ENCODE data around the gene SMARCC1.

SMARCC1 gene

GRCh38 chr3:47622671-47623461, 158.8 kb downstream of the SMARCC1 start:
- no peak overlapping the region for H3K27ac ChIP-seq (ENCODE audit: low read length)
- peaks cover 98% of the 10 kb centered on the region for H3K36me3 ChIP-seq (ENCODE audit: insufficient read depth, low read depth, low read length)
- H3K4me1 ChIP-seq (ENCODE audit: insufficient read depth, low read length), result no peaks in the 10 kb centered on the region
- no peaks in the 10 kb centered on the region for H3K27me3 ChIP-seq (ENCODE audit: insufficient read depth, low read length)
- H3K9ac ChIP-seq (ENCODE audit: low read depth, low read length), result no peak overlapping the region
- H3K9me3 ChIP-seq (ENCODE audit: insufficient read depth, low read depth, low read length), result no peaks in the 10 kb centered on the region
- H3K4me3 ChIP-seq (ENCODE audit: low read length), result no peak overlapping the region

- H3K9ac ChIP-seq (ENCODE audit: low read depth, low read length), result no peak overlapping the region
- no peak overlapping the region for H3K27ac ChIP-seq (ENCODE audit: low read length)
- H3K4me1 ChIP-seq (ENCODE audit: insufficient read depth, low read length), result peaks cover 10% of the 10 kb centered on the region; the same call in 1 of the 2 replicates
- H3K36me3 ChIP-seq (ENCODE audit: insufficient read depth, low read depth, low read length), result peaks cover 95% of the 10 kb centered on the region
- no peaks in the 10 kb centered on the region for H3K27me3 ChIP-seq (ENCODE audit: insufficient read depth, low read length)
- H3K4me3 ChIP-seq (ENCODE audit: low read length), result no peak overlapping the region
- no peaks in the 10 kb centered on the region for H3K9me3 ChIP-seq (ENCODE audit: insufficient read depth, low read depth, low read length)
These were observed 164.3 kb downstream of the SMARCC1 start for GRCh38 chr3:47617086-47618010.

GRCh38 chr3:47614788-47615187, 166.9 kb downstream of the SMARCC1 start:
- H3K27me3 ChIP-seq (ENCODE audit: insufficient read depth, low read length), result no peaks in the 10 kb centered on the region
- H3K9me3 ChIP-seq (ENCODE audit: insufficient read depth, low read depth, low read length), result no peaks in the 10 kb centered on the region
- H3K27ac ChIP-seq (ENCODE audit: low read length), result no peak overlapping the region
- no peak overlapping the region for H3K4me3 ChIP-seq (ENCODE audit: low read length)
- peaks cover 10% of the 10 kb centered on the region; the same call in 1 of the 2 replicates for H3K4me1 ChIP-seq (ENCODE audit: insufficient read depth, low read length)
- peaks cover 95% of the 10 kb centered on the region for H3K36me3 ChIP-seq (ENCODE audit: insufficient read depth, low read depth, low read length)
- no peak overlapping the region for H3K9ac ChIP-seq (ENCODE audit: low read depth, low read length)

DNA sequence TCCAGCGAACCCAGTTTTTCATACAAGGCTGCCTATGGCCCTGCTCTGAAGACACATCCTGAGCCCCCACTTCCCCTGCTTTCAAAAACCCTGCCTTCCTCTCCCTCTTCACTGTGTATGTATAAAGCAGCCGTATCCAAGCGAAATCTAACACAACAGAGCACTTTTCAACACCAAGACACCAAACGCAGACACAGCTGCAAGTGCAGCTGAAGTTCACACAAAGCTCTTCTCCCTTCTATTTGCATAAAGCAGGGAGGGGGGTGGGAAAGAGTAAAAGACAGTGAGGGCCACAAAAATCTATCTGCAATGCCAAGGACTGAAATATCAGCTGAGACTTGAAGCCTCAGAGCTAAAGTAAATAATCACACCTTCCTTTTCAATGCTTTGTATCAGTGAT, 168.0 kb downstream of the SMARCC1 start:
- Histone ChIP-seq H3K4me1 (ENCODE audit: insufficient read depth, low read length) (peaks cover 10% of the 10 kb centered on the region; the same call in 1 of the 2 replicates), H3K27me3 (ENCODE audit: insufficient read depth, low read length) (no peaks in the 10 kb centered on the region), H3K4me3 (ENCODE audit: low read length) (no peak overlapping the region), H3K9me3 (ENCODE audit: insufficient read depth, low read depth, low read length) (no peaks in the 10 kb centered on the region), H3K36me3 (ENCODE audit: insufficient read depth, low read depth, low read length) (peaks cover 95% of the 10 kb centered on the region), H3K27ac (ENCODE audit: low read length) (no peak overlapping the region), H3K9ac (ENCODE audit: low read depth, low read length) (no peak overlapping the region; the same call in 1 of the 2 replicates)

DNA sequence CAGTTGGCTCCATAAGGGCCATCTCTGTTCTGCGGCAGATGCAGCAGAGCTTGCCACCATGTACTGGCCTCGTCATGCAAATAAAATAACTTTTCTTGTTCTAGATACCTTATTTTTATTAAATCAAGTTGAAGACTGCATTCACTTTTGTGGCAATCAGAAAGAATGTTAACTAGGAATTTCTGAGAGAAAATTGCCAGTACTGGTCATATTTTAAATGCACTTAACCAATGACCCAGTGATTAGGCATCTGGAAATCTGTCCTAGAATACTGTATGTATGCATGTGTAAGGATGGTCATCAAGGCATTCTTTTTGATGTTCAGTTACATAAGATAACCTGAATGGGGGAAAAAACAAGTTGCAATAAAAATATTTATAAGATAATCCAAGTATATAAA, 168.8 kb downstream of the SMARCC1 start:
- H3K9me3 ChIP-seq (ENCODE audit: insufficient read depth, low read depth, low read length), result no peaks in the 10 kb centered on the region
- H3K4me1 ChIP-seq (ENCODE audit: insufficient read depth, low read length), result peaks cover 10% of the 10 kb centered on the region; the same call in 1 of the 2 replicates
- H3K36me3 ChIP-seq (ENCODE audit: insufficient read depth, low read depth, low read length), result peaks cover 95% of the 10 kb centered on the region
- H3K27me3 ChIP-seq (ENCODE audit: insufficient read depth, low read length), result no peaks in the 10 kb centered on the region
- H3K9ac ChIP-seq (ENCODE audit: low read depth, low read length), result no peak overlapping the region
- H3K27ac ChIP-seq (ENCODE audit: low read length), result no peak overlapping the region
- H3K4me3 ChIP-seq (ENCODE audit: low read length), result no peak overlapping the region

GRCh38 chr3:47612178-47612577, 169.5 kb downstream of the SMARCC1 start:
- peaks cover 94% of the 10 kb centered on the region for H3K36me3 ChIP-seq (ENCODE audit: insufficient read depth, low read depth, low read length)

DNA sequence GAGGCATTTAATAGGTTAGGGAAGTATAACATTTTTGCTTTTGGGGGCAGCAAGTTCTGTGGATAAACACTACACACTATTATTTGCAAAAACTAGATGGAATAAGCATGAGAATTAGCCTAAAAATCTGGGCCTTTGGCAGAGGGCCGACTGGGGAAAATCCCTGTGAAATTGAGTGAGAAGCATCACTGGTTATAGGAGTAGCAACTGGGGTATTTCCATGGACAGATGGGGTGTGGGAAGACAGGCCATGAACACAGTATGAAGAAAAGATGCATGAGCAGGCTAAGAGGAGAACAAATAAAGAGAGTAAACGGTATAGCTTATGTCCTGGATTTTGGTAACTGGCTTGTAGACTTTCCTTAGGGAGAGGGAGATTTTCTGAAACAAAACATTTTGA, 170.1 kb downstream of the SMARCC1 start:
- H3K4me1 ChIP-seq (ENCODE audit: insufficient read depth, low read length), result peaks cover 10% of the 10 kb centered on the region; the same call in 1 of the 2 replicates
- H3K4me3 ChIP-seq (ENCODE audit: low read length), result no peak overlapping the region
- H3K36me3 ChIP-seq (ENCODE audit: insufficient read depth, low read depth, low read length), result peaks cover 94% of the 10 kb centered on the region
- no peak overlapping the region for H3K27ac ChIP-seq (ENCODE audit: low read length)
- no peak overlapping the region for H3K9ac ChIP-seq (ENCODE audit: low read depth, low read length)
- H3K27me3 ChIP-seq (ENCODE audit: insufficient read depth, low read length), result no peaks in the 10 kb centered on the region
- H3K9me3 ChIP-seq (ENCODE audit: insufficient read depth, low read depth, low read length), result no peaks in the 10 kb centered on the region

More at GRCh38 chr3:47612178-47612577, 169.5 kb downstream of the SMARCC1 start:
- peaks cover 10% of the 10 kb centered on the region; the same call in 1 of the 2 replicates for H3K4me1 ChIP-seq (ENCODE audit: insufficient read depth, low read length)
- no peak overlapping the region for H3K27ac ChIP-seq (ENCODE audit: low read length)
- no peak overlapping the region for H3K4me3 ChIP-seq (ENCODE audit: low read length)
- no peaks in the 10 kb centered on the region for H3K27me3 ChIP-seq (ENCODE audit: insufficient read depth, low read length)
- no peaks in the 10 kb centered on the region for H3K9me3 ChIP-seq (ENCODE audit: insufficient read depth, low read depth, low read length)
- H3K9ac ChIP-seq (ENCODE audit: low read depth, low read length), result no peak overlapping the region

DNA sequence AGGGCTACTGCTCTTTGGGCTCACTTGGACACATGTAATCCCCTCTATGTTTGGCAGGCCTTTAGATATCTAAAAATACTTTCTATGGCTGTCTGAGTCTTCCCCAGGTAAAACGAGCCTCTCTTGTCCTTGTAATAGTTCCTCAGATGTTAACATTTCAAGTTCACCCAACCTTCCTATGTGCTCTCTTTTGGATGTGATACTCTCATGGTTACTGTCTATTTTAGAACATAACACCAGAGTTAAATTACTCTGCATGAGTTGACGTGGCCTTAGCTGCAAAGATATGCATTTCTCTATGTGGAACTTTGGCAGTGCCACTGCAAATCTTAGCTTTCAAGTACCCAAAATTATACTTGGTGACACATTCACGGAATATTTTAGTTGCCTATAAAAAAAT, 171.1 kb downstream of the SMARCC1 start:
- no peak overlapping the region for H3K4me3 ChIP-seq (ENCODE audit: low read length)
- H3K27me3 ChIP-seq (ENCODE audit: insufficient read depth, low read length), result no peaks in the 10 kb centered on the region
- H3K27ac ChIP-seq (ENCODE audit: low read length), result no peak overlapping the region
- no peak overlapping the region for H3K9ac ChIP-seq (ENCODE audit: low read depth, low read length)
- peaks cover 10% of the 10 kb centered on the region; the same call in 1 of the 2 replicates for H3K4me1 ChIP-seq (ENCODE audit: insufficient read depth, low read length)
- H3K9me3 ChIP-seq (ENCODE audit: insufficient read depth, low read depth, low read length), result no peaks in the 10 kb centered on the region
- H3K36me3 ChIP-seq (ENCODE audit: insufficient read depth, low read depth, low read length), result peaks cover 96% of the 10 kb centered on the region

DNA sequence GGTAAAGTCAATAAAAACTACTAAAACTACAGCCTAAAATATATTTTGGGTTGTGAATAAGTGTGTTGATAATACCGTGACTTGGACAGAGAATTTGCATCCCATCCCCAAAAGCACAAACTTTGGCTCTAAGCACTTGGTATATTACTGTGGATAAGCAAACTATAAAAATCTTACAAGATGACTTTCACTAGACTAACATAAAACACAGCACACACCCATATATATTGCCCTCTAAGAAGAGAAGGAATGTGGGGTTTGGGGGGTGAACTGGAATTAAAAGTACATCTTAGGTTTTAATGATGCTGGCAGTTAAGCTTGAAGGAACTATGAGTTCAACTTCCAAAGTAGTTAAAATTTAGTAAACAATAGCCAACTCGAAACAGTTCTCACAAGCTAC, 174.4 kb downstream of the SMARCC1 start:
- peaks cover 98% of the 10 kb centered on the region for H3K36me3 ChIP-seq (ENCODE audit: insufficient read depth, low read depth, low read length)
- H3K27me3 ChIP-seq (ENCODE audit: insufficient read depth, low read length), result no peaks in the 10 kb centered on the region
- H3K9ac ChIP-seq (ENCODE audit: low read depth, low read length), result no peak overlapping the region
- H3K4me3 ChIP-seq (ENCODE audit: low read length), result no peak overlapping the region
- H3K4me1 ChIP-seq (ENCODE audit: insufficient read depth, low read length), result no peaks in the 10 kb centered on the region
- H3K27ac ChIP-seq (ENCODE audit: low read length), result no peak overlapping the region
- H3K9me3 ChIP-seq (ENCODE audit: insufficient read depth, low read depth, low read length), result no peaks in the 10 kb centered on the region

DNA sequence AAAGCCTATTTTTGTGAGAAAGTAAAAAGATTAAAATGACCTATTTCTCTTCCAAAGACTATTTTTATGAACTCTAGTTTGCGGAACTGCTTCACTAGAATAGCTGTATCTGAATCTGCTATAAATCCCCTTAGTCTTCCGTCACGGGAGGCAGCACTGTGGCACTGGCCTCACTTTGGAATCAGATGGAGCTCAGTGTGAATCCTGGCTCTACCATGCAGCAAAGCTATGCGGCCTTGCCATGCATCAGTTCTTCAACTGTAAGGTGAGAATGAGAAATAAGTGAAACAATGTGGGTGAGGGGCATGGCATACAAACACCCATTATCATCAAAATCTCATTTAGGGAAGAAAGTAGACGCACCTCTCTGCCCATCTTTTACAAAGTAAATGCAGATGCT, 175.5 kb downstream of the SMARCC1 start:
- Histone ChIP-seq H3K27ac (ENCODE audit: low read length) (no peak overlapping the region), H3K4me1 (ENCODE audit: insufficient read depth, low read length) (no peaks in the 10 kb centered on the region), H3K36me3 (ENCODE audit: insufficient read depth, low read depth, low read length) (peaks cover 92% of the 10 kb centered on the region), H3K4me3 (ENCODE audit: low read length) (no peak overlapping the region), H3K27me3 (ENCODE audit: insufficient read depth, low read length) (no peaks in the 10 kb centered on the region), H3K9me3 (ENCODE audit: insufficient read depth, low read depth, low read length) (no peaks in the 10 kb centered on the region), H3K9ac (ENCODE audit: low read depth, low read length) (no peak overlapping the region)

GRCh38 chr3:47605652-47606051, 176.0 kb downstream of the SMARCC1 start:
- Histone ChIP-seq H3K27me3 (ENCODE audit: insufficient read depth, low read length) (no peaks in the 10 kb centered on the region), H3K4me3 (ENCODE audit: low read length) (no peak overlapping the region), H3K9me3 (ENCODE audit: insufficient read depth, low read depth, low read length) (no peaks in the 10 kb centered on the region), H3K36me3 (ENCODE audit: insufficient read depth, low read depth, low read length) (peaks cover 88% of the 10 kb centered on the region), H3K27ac (ENCODE audit: low read length) (no peak overlapping the region), H3K9ac (ENCODE audit: low read depth, low read length) (no peak overlapping the region), H3K4me1 (ENCODE audit: insufficient read depth, low read length) (no peaks in the 10 kb centered on the region)

Data from iPS-20b (cell line).